ENCODE data around the gene RNF115. TPM values are rescaled to one million over a fixed set of nuclear protein-coding genes. Genes with fewer than 3 reads are reported as not detected.

The RNF115 gene
- total and polyA plus RNA-seq, 11 donors, result 20.5 to 76.5 (median 51.2) TPM

GRCh38 chr1:145849356-145850160 lies 25.7 kb upstream of the RNF115 start:
- 71 to 78% (median 73%) methylated on average over 15 of the region's 15 CpGs for WGBS, 4 donors
- H3K4me1 ChIP-seq, result peaks cover 0 to 16% (median 11%) of the 10 kb centered on the region in 12 donors
- ATAC-seq, result no peak
- H3K36me3 ChIP-seq, result peaks cover 0 to 70% (median 63%) of the 10 kb centered on the region in 9 donors
- no peak overlapping the region for H3K27ac ChIP-seq
- TF ChIP-seq POLR2A (IDR thresholded peaks at IDR 0.05), result no peak
- TF ChIP-seq CTCF (IDR thresholded peaks at IDR 0.05), result peak in 6 of 12 donors; percentile 19 to 36 (median 24)
- no peaks in the 10 kb centered on the region for H3K9me3 ChIP-seq
- intact Hi-C loops (cut with DNase I), result loop anchor here in 9 of 10 donors (5.0 to 10.0 kb wide), 5 partner anchors 63 to 163 kb away; partner anchors contain the start of genes ITGA10 (in 4 of the 9), PEX11B (in 2 of the 9), ANKRD34A (in 1 of the 9) and LIX1L (in 1 of the 9)
- no peak overlapping the region for H3K4me3 ChIP-seq
- no peak for DNase-seq
- no peaks in the 10 kb centered on the region for H3K27me3 ChIP-seq

- ATAC-seq (no peak), DNase-seq (no peak)
- peaks cover 0 to 61% (median 50%) of the 10 kb centered on the region in 9 donors for H3K36me3 ChIP-seq
- no peaks in the 10 kb centered on the region for H3K27me3 ChIP-seq
- H3K27ac ChIP-seq, result no peak overlapping the region
- TF ChIP-seq CTCF (IDR thresholded peaks at IDR 0.05), result no peak
- TF ChIP-seq POLR2A (IDR thresholded peaks at IDR 0.05), result no peak
- intact Hi-C loops (cut with DNase I), result loop anchor here in 8 of 10 donors (2.0 to 5.0 kb wide), 4 partner anchors 64 to 165 kb away; partner anchors contain the start of genes ITGA10 (in 4 of the 8) and PEX11B (in 2 of the 8)
- no peak overlapping the region for H3K4me3 ChIP-seq
- 69 to 81% (median 77%) methylated on average over 3 of the region's 3 CpGs for WGBS, 4 donors
- peaks cover 0 to 23% (median 13%) of the 10 kb centered on the region in 12 donors for H3K4me1 ChIP-seq
- H3K9me3 ChIP-seq, result no peaks in the 10 kb centered on the region
Measured at GRCh38 chr1:145847827-145848226, 23.9 kb upstream of the RNF115 start.

- ATAC-seq, result peak; percentile 33 to 62 (median 52)
- no peaks in the 10 kb centered on the region for H3K9me3 ChIP-seq
- TF ChIP-seq CTCF (IDR thresholded peaks at IDR 0.05), result peak in 10 of 12 donors; percentile 39 to 61 (median 52)
- no peak for TF ChIP-seq POLR2A (IDR thresholded peaks at IDR 0.05)
- intact Hi-C loops (cut with DNase I), result loop anchor here in 8 of 10 donors (2.0 to 5.0 kb wide), 4 partner anchors 66 to 167 kb away; partner anchors contain the start of genes ITGA10 (in 4 of the 8) and PEX11B (in 2 of the 8)
- peak overlapping the region; percentile 3 to 85 (median 74) for H3K27ac ChIP-seq
- DNase-seq, result peak in 1 of 5 donors; percentile 29
- peaks cover 0 to 61% (median 50%) of the 10 kb centered on the region in 9 donors for H3K36me3 ChIP-seq
- H3K4me1 ChIP-seq, result peaks cover 0 to 23% (median 13%) of the 10 kb centered on the region in 12 donors
- peak overlapping the region in 10 of 12 donors; percentile 32 to 75 (median 68) for H3K4me3 ChIP-seq
- H3K27me3 ChIP-seq, result no peaks in the 10 kb centered on the region
- 61 to 79% (median 71%) methylated on average over 3 of the region's 3 CpGs for WGBS, 4 donors
Measured at GRCh38 chr1:145846201-145846612, 22.3 kb upstream of the RNF115 start.
